B cell (primary cell): ENCODE results near the gene SCRN1. TPM values are rescaled to one million over a fixed set of nuclear protein-coding genes. Genes with fewer than 3 reads are reported as not detected.

Experiments
- ATAC-seq: fragments of 200-7000 bp; cut with Tn5 transposase; one replicate; pipeline ENCODE4 v1.10.0; 2021; ENCODE audit warnings: low read depth, mild to moderate bottlenecking, moderate number of reproducible peaks, moderate library complexity
- CTCF ChIA-PET: fragments of 350-600 bp; sonication (Branson Sonifier 250); formaldehyde crosslinking; loops from one replicate; lab custom pipeline; 2021; ENCODE audit warnings: antibody characterized with exemption, inconsistent platforms; lab: Charles Lee
- POLR2A ChIA-PET: fragments of 350-600 bp; sonication (Branson Sonifier 250); formaldehyde crosslinking; loops from one replicate; lab custom pipeline; 2021; ENCODE audit warnings: antibody characterized with exemption; lab: Charles Lee
- DNase-seq: peaks from one replicate; pipeline ENCODE4 v3.0.0; 2013
- H2AFZ ChIP-seq: 2 replicates; pipeline ENCODE4 v1.6.1; 2012; ENCODE audit warnings: mild to moderate bottlenecking, low read depth, low read length; ENCODE audit not compliant: insufficient read depth, poor library complexity, severe bottlenecking
- H3K27ac ChIP-seq, 2 donors: 1 replicate in 1 of 2; 2 replicates in 1 of 2; pipeline ENCODE4 v1.5.1; 2012 to 2013; ENCODE audit warnings: low read length in 2 of 2, mild to moderate bottlenecking in 2 of 2, moderate library complexity in 1 of 2
- H3K27me3 ChIP-seq, 4 experiments: fragments of 200-600 bp in 1 of 4; sonication (generic) in 1 of 4; replicated peaks in 1 of 4; 1 replicate in 2 of 4; 2 replicates in 2 of 4; pipeline versions ENCODE4 v1.6.1 to v1.7.0; 2013 to 2016; ENCODE audit warnings: low read length in 3 of 4, mild to moderate bottlenecking in 2 of 4, mixed read lengths in 1 of 4, moderate library complexity in 1 of 4; ENCODE audit not compliant: insufficient read depth in 4 of 4, control insufficient read depth in 3 of 4; ENCODE audit errors: control extremely low read depth in 1 of 4
- H3K36me3 ChIP-seq, 2 experiments: replicated peaks in 1 of 2; 1 replicate in 1 of 2; 2 replicates in 1 of 2; pipeline versions ENCODE4 v1.6.1 to v1.7.1; 2013; ENCODE audit warnings: low read length in 1 of 2; ENCODE audit not compliant: insufficient read depth in 2 of 2, control insufficient read depth in 1 of 2; ENCODE audit errors: control extremely low read depth in 1 of 2, extremely low read depth in 1 of 2
- H3K4me1 ChIP-seq, 2 donors: fragments of 200-600 bp in 1 of 2; sonication (generic) in 1 of 2; 1 replicate in 1 of 2; 2 replicates in 1 of 2; pipeline versions ENCODE4 v1.5.1 to v1.6.1; 2013 to 2017; ENCODE audit warnings: low read length in 2 of 2; ENCODE audit not compliant: control insufficient read depth in 2 of 2, insufficient read depth in 2 of 2
- H3K4me2 ChIP-seq: replicated peaks from 2 replicates; pipeline ENCODE3; 2012; ENCODE audit warnings: mild to moderate bottlenecking, low read depth, low read length; ENCODE audit not compliant: poor library complexity, severe bottlenecking
- H3K4me3 ChIP-seq, 5 experiments: fragments of 200-600 bp in 1 of 5; sonication (generic) in 1 of 5; 1 replicate in 3 of 5; 2 replicates in 2 of 5; pipeline versions ENCODE4 v1.5.1 to v1.7.0; 2011 to 2016; ENCODE audit warnings: low read length in 4 of 5, mild to moderate bottlenecking in 4 of 5, low read depth in 2 of 5, control low read depth in 1 of 5, moderate library complexity in 1 of 5; ENCODE audit not compliant: insufficient read depth in 1 of 5; ENCODE audit errors: control extremely low read depth in 1 of 5, extremely low read depth in 1 of 5
- H3K79me2 ChIP-seq: fragments of 200-600 bp; sonication (generic); one replicate; pipeline ENCODE4 v1.6.0; 2016; ENCODE audit warnings: low read length; ENCODE audit not compliant: control insufficient read depth, insufficient read depth
- H3K9ac ChIP-seq: fragments of 200-600 bp; sonication (generic); 2 replicates; pipeline ENCODE4 v1.6.1; 2017; ENCODE audit warnings: mild to moderate bottlenecking, low read length, moderate library complexity
- H3K9me3 ChIP-seq, 3 donors: one replicate each; pipeline versions ENCODE4 v1.6.1 to v1.7.1; 2013; ENCODE audit warnings: low read length in 2 of 3; ENCODE audit not compliant: control insufficient read depth in 2 of 3, insufficient read depth in 1 of 3; ENCODE audit errors: control extremely low read depth in 1 of 3
- H4K20me1 ChIP-seq: 2 replicates; pipeline ENCODE4 v1.6.0; 2012; ENCODE audit warnings: mild to moderate bottlenecking, low read length; ENCODE audit not compliant: insufficient read depth, control insufficient read depth, poor library complexity, severe bottlenecking
- H3K27ac Mint-ChIP-seq: one replicate; pipeline ENCODE4 v1.8.0; 2021; ENCODE audit warnings: mixed read lengths
- H3K27me3 Mint-ChIP-seq: one replicate; pipeline ENCODE4 v1.8.0; 2021; ENCODE audit warnings: mixed read lengths
- H3K4me1 Mint-ChIP-seq: one replicate; pipeline ENCODE4 v1.8.0; 2021; ENCODE audit warnings: mixed read lengths
- H3K4me3 Mint-ChIP-seq: one replicate; pipeline ENCODE4 v1.8.0; 2021; ENCODE audit warnings: mixed read lengths
- H3K9me3 Mint-ChIP-seq: one replicate; pipeline ENCODE4 v1.8.0; 2022; ENCODE audit warnings: mixed read lengths; ENCODE audit not compliant: insufficient read depth
- EZH2 ChIP-seq: IDR thresholded peaks from 2 replicates; pipeline ENCODE4 v1.6.1; 2012; ENCODE audit warnings: borderline replicate concordance, low read depth, mild to moderate bottlenecking, moderate library complexity, low read length; ENCODE audit not compliant: insufficient read depth, poor library complexity, severe bottlenecking
- WGBS: methylation state at CpG from one replicate; pipeline ENCODE4 v1.1.5; 2013; ENCODE audit warnings: missing lambda C conversion rate; ENCODE audit not compliant: insufficient coverage; 5-methylcytosine and 5-hydroxymethylcytosine counted together
- intact Hi-C: fragments of 100-400 bp; cut with micrococcal nuclease; formaldehyde crosslinking; loops from one replicate; pipeline ENCODE4 v1.10.0; 2022
- polyA plus RNA-seq: library from polyadenylated mRNA; depleted of rRNA; stranded (reverse); fragments of >200 nt; gene quantifications from 2 replicates; pipeline ENCODE4 v1.2.3, GENCODE V29; 2012
- total RNA-seq, 2 donors: library from RNA; stranded (reverse); fragments of 120-200 nt in 1 of 2; gene quantifications; 1 replicate in 1 of 2; 2 replicates in 1 of 2; pipeline versions ENCODE4 v1.2.3 to v1.2.4, GENCODE V29; 2013 to 2022
- TF ChIP-seq, protein P1 (sequence below): fragments of 200-600 bp; IDR thresholded peaks from one replicate; pipeline ENCODE4 v1.8.0; 2022; ENCODE audit warnings: antibody characterized with exemption, mild to moderate bottlenecking

SCRN1 gene
- total and polyA plus RNA-seq, 2 donors (not counting 1 experiment from before 2014, with no cell fraction given) = 16.6 to 66.6 TPM

DNA sequence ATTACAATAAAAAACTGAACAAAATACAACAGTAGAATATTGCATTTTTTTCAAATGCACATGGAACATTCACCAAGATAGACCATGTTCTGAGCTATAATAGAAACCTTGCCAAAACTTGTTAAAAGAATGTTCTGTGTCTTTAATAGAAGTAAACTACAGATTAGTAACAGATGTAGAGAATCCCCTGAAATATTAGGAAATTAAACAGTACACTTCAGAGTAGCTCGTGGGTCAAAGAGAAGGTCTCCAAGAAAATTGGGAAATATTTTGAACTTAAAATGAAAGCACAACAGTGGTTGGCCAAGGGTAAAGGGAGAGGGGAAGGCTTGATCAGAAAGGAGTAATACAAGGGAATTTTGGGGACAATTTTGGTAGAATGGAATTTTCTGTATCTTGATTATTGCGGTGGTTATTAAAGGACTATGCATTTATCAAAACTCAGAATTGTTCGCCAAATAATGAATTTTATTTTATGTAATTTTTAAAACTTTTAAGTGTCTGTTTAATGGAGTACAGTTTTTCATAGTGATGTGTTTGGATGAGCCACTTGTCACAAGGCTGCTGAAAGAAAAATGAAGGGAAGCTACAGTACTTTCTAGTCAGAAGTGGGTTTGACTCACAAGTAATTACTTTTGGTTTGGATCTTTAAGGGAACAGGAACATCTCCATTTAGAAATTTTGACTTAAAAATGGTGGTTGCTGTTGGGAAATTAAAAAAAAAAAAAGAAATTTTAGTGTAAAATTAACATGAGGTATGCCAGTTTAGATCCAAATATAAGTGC, 48.8 kb upstream of the SCRN1 start:
- Histone ChIP-seq H2AFZ (no peak overlapping the region), H3K27ac (no peak overlapping the region), H3K4me3 (no peak overlapping the region), H3K79me2 (peaks cover 5% of the 10 kb centered on the region), H3K9ac (no peak overlapping the region), H4K20me1 (no peaks in the 10 kb centered on the region), H3K27me3 (no peaks in the 10 kb centered on the region), H3K9me3 (no peaks in the 10 kb centered on the region), H3K4me1 (no peaks in the 10 kb centered on the region), H3K4me2 (no peak overlapping the region), H3K36me3 (no peaks in the 10 kb centered on the region)
- no peak overlapping the region for H3K27ac Mint-ChIP-seq
- POLR2A ChIA-PET = no interaction called here
- CTCF ChIA-PET = interaction anchor here (2.2 kb wide), 1 partner anchor 23 kb away, joined by 8 read pairs; no protein-coding TSS in a partner anchor
- ATAC-seq = no peak
- H3K4me1 Mint-ChIP-seq = peaks cover 2% of the 10 kb centered on the region
- no peaks in the 10 kb centered on the region for H3K9me3 Mint-ChIP-seq
- H3K27me3 Mint-ChIP-seq = no peaks in the 10 kb centered on the region
- TF ChIP-seq, protein P1, sequence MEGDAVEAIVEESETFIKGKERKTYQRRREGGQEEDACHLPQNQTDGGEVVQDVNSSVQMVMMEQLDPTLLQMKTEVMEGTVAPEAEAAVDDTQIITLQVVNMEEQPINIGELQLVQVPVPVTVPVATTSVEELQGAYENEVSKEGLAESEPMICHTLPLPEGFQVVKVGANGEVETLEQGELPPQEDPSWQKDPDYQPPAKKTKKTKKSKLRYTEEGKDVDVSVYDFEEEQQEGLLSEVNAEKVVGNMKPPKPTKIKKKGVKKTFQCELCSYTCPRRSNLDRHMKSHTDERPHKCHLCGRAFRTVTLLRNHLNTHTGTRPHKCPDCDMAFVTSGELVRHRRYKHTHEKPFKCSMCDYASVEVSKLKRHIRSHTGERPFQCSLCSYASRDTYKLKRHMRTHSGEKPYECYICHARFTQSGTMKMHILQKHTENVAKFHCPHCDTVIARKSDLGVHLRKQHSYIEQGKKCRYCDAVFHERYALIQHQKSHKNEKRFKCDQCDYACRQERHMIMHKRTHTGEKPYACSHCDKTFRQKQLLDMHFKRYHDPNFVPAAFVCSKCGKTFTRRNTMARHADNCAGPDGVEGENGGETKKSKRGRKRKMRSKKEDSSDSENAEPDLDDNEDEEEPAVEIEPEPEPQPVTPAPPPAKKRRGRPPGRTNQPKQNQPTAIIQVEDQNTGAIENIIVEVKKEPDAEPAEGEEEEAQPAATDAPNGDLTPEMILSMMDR = no peak
- TF ChIP-seq EZH2 = no peak
- no peak for DNase-seq
- intact Hi-C loops = no loop called here
- H3K4me3 Mint-ChIP-seq = no peak overlapping the region
- WGBS = 100% methylated on average over 1 of the region's 3 CpGs

- no peak overlapping the region for H2AFZ ChIP-seq
- no peaks in the 10 kb centered on the region for H3K4me1 ChIP-seq
- Mint-ChIP-seq H3K27ac (no peak overlapping the region), H3K4me3 (no peak overlapping the region), H3K27me3 (no peaks in the 10 kb centered on the region), H3K9me3 (no peaks in the 10 kb centered on the region), H3K4me1 (peaks cover 2% of the 10 kb centered on the region)
- no peak overlapping the region for H3K4me3 ChIP-seq
- ATAC-seq = no peak
- no peak overlapping the region for H3K9ac ChIP-seq
- H4K20me1 ChIP-seq = no peaks in the 10 kb centered on the region
- no peaks in the 10 kb centered on the region for H3K9me3 ChIP-seq
- H3K27me3 ChIP-seq = no peaks in the 10 kb centered on the region
- H3K27ac ChIP-seq = no peak overlapping the region
- CTCF ChIA-PET = interaction anchor here (0.8 kb wide), 1 partner anchor 25 kb away, joined by 3 read pairs; no protein-coding TSS in a partner anchor
- no peaks in the 10 kb centered on the region for H3K79me2 ChIP-seq
- 100% methylated on average over 2 of the region's 2 CpGs for WGBS
- no peak for DNase-seq
- no peak overlapping the region for H3K4me2 ChIP-seq
- POLR2A ChIA-PET = no interaction called here
- intact Hi-C loops = no loop called here
- no peaks in the 10 kb centered on the region for H3K36me3 ChIP-seq
- TF ChIP-seq, protein P1 = no peak
- TF ChIP-seq EZH2 = no peak
Observed at GRCh38 chr7:30036220-30036619, 46.6 kb upstream of the SCRN1 start.
